ENCODE data around the gene CCDC187.

Gene CCDC187

DNA sequence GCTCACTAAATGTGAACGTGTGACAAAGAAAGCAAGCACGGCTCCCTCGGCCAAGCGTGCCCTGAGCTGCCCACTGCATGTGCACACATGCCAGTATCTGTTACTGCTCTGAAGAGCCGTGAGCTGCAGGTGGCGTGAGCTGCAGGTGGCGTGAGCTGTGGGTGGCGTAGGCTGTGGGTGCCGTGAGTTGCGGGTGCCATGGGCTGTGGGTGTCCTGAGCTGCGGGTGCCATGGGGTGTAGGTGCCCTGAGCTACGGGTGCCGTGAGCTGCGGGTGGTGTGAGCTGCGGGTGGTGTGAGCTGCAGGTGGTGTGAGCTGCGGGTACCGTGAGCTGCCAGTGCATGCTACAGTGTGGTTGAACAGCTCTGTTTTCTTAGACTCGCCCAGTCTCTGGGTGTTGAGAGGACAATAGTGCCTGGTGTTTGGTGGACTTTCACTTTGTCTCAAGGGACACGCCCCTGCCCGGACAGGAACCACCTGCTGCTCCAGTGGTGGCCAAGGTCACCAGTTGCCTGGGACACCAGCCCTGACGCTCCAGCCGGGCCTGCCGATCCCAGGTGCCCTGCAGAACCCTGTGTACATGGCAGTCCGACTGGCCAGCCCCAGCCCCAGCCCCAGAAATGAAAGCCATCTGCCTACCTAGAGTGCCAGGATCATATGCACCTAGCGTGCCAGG is 6.7 kb downstream of the CCDC187 start:
- DNase-seq (ENCODE audit: low spot score): no peak

GRCh38 chr9:136296434-136297015 is 7.4 kb downstream of the CCDC187 start:
- no peak for DNase-seq (ENCODE audit: low spot score)

- no peak for DNase-seq (ENCODE audit: low spot score)
Observed at GRCh38 chr9:136295542-136296433, 8.1 kb downstream of the CCDC187 start.

- DNase-seq (ENCODE audit: low spot score): no peak
Observed at GRCh38 chr9:136295055-136295454, 8.8 kb downstream of the CCDC187 start.

DNA sequence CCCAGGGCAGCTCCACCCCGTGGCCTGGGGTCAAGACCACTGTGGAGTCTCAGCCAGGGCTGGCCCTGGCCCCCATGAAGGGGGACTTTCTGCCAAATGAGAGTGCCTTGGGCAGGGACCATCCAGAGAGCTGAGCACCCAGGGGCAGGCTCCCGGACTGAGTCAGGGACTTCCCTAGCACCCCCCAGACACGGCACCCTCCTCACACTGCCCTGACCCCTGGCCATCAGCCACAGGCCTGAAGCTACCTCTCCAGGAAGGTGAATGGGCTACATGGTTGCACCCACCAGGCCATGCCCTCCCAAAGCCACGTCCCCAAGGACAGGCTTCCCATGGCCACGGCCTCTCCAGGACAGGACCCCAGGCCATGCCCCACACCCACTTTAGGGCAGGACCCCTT is 9.5 kb downstream of the CCDC187 start:
- DNase-seq (ENCODE audit: low spot score): no peak

DNA sequence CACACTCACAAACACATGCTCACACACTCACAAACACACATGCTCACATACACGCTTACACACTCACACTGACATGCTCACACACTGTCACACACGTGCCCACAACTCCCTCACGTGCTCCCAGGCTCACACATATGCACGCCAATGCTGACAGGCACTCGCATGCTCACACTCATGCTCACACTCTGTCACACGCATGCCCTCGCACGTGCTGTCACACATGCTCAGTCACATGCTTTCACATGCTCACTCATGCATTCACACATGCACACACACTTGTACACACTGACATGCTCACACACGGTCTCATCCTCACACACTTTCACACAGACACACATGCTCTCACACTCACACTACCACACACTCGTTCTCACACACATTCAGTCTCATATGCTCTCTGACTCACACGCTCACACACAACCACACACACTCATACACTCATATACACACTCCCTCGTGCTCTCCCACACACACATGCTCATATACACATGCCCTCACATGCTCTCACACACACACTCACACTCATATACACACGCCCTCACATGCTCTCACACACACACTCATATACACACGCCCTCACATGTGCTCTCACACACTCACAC is 10.3 kb downstream of the CCDC187 start:
- DNase-seq (ENCODE audit: low spot score): no peak

- no peak for DNase-seq (ENCODE audit: low spot score)
Observed at GRCh38 chr9:136292591-136293448, 11.1 kb downstream of the CCDC187 start.

DNA sequence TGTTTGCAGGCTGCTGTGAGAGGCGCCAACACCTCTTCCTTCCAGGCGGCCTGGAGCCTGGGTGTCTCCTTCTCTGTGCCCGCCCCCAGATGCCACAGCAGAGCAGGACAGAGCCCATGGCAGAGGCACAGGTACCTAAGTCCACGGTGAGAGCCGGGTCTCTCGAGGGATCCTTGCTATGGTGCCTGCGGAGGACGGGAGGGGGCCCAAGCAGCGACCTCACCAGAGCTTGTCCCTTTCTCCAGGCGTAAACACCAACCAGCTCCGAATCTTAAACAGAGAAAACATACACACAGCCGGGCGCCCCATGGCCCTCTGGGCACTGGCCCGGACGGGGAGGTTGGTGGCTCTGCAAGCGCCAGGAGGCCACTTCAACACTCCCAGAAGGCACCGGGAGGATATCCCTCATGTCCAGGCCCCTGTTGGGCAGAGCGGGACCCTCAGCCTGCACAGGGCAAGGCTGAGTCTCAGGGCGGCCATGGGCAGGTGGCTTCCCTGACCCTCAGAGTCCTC is 11.8 kb downstream of the CCDC187 start:
- DNase-seq (ENCODE audit: low spot score): no peak

- DNase-seq (ENCODE audit: low spot score): no peak
Observed at GRCh38 chr9:136291306-136292025, 12.4 kb downstream of the CCDC187 start.

GRCh38 chr9:136290508-136291000 is 13.3 kb downstream of the CCDC187 start:
- no peak for DNase-seq (ENCODE audit: low spot score)

GRCh38 chr9:136289651-136290507 is 14.0 kb downstream of the CCDC187 start:
- no peak for DNase-seq (ENCODE audit: low spot score)

GRCh38 chr9:136287960-136288753 is 15.7 kb downstream of the CCDC187 start:
- no peak for DNase-seq (ENCODE audit: low spot score)

GRCh38 chr9:136286987-136287379 is 16.9 kb downstream of the CCDC187 start:
- DNase-seq (ENCODE audit: low spot score): no peak

DNA sequence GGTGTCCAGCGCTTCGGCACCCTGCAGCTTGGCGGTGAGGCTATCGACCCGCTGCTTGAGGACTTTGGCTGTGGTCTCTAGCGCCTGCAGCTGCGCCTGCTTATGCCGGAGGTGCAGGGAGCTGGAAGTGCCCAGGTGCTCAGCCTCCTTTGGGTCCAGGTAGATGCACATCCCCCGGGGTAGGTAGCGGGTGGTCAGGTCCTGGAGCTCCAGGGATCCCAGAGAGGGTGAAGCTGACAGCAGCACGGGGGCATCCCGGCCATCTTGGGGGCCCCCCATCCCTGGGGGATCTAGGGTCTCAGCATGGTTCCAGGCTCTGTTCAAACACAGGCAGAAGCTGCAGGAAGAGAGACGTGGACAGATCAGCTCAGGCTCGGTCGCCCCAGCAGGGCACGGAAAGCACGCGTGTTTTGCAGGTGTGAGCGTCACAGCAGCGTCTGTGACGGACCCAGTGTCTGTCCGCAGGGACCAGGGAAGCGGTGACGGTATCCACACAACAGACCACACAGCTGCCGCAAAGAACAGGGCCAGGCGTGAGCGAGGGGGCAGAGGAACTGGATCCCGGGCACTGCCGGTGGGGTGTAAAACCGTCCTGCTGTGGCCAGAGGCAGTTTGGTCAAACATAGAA is 17.4 kb downstream of the CCDC187 start:
- DNase-seq (ENCODE audit: low spot score): no peak

DNA sequence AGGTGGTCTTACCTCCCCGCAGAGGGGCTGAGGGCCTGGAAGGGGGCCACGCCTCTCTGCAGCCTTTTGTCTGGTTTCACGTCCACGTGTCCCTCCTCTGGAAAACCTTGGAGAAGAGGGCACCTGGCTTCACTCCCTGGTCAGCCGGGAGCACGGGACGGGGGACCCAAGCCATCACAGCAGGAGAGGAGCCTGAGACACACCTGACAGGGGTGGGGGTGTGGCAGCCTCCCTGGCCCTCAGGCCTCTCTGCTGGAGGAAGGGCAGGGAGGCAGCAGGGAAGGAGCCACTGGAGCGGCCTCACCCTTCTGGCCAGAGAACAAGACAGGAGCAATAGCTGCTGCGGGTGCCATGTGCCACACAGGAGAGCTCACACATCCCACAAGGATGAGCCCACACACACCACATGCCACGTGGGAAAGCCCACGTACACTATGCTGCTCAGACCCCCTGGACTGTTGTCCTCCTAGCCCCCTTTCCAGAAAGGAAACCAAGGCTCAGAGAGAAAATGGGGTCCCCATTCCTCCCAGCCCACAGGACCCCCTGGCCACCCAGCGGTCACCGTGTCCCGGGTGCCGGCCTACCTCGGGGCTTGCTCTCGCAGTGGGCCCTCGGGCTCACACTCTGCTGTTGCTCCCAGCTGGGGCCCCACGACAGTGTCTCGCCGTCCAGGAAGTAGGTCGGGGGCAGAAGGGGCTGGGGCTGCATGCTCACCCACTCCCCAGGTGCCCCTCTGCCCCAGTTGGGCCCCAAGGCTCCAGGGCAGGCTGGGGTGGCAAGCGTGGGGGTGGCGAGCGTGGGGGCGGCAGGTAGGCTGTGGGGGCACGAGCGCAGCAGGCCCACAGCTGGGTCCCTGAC is 18.2 kb downstream of the CCDC187 start:
- no peak for DNase-seq (ENCODE audit: low spot score)

GRCh38 chr9:136284951-136285350 is 18.9 kb downstream of the CCDC187 start:
- no peak for DNase-seq (ENCODE audit: low spot score)

- no peak for DNase-seq (ENCODE audit: low spot score)
Observed at GRCh38 chr9:136284311-136284710, 19.6 kb downstream of the CCDC187 start.

All from AG08395 (cell line).